ENCODE data around the gene CACNA1D.

Gene CACNA1D

DNA sequence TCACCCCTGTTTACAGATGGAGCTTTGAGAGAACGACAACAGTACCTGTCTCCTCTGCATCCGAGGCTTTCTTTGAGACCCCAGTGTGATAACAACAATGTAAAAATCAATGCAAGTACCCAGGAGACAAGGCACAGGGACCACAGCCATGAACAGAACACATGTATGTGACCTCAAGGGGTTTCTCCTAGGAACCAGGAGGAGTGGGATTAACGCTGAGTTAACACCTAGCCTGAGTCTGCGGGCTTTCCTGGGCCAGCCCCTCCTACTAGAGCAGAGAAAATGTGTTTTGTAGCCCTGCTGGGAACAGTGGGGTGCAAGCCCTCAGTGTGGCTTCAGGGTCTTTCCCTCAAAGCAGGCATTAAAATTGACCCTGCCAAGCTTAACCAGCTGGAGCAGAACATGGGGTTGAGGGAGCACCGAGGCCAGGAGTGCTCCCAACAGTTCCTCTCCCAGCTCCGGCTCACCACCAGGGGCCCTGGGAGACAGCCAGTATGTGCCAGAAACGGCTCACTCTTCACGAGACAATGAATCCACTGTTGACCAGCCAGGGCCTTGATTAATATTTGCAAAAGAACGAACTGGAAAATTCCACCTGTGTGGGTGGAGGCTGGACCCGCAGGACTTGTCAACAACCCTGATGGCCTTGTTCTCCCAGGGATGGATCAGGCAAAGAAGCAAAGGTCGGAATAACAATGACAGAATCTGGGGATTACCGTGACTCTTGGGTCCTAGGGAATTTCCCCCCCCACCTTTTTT lies 348.2 kb downstream of the CACNA1D start:
- no peaks in the 10 kb centered on the region for H3K9me3 ChIP-seq (ENCODE audit: insufficient read depth, low read length)
- peak overlapping the region; percentile 80 for H3K4me2 ChIP-seq (ENCODE audit: low read depth, low read length, poor library complexity, severe bottlenecking)
- peaks cover 32% of the 10 kb centered on the region for H3F3A ChIP-seq (ENCODE audit: insufficient read depth)
- H3K9ac ChIP-seq (ENCODE audit: low read length): peak overlapping the region; percentile 49
- H3K4me3 ChIP-seq (ENCODE audit: insufficient read depth, low read length, poor library complexity, severe bottlenecking): peak overlapping the region; percentile 11
- H4K20me1 ChIP-seq (ENCODE audit: low read depth, low read length): no peaks in the 10 kb centered on the region
- H3K79me2 ChIP-seq (ENCODE audit: insufficient read depth, low read length): peaks cover 41% of the 10 kb centered on the region
- TF ChIP-seq, protein P1, sequence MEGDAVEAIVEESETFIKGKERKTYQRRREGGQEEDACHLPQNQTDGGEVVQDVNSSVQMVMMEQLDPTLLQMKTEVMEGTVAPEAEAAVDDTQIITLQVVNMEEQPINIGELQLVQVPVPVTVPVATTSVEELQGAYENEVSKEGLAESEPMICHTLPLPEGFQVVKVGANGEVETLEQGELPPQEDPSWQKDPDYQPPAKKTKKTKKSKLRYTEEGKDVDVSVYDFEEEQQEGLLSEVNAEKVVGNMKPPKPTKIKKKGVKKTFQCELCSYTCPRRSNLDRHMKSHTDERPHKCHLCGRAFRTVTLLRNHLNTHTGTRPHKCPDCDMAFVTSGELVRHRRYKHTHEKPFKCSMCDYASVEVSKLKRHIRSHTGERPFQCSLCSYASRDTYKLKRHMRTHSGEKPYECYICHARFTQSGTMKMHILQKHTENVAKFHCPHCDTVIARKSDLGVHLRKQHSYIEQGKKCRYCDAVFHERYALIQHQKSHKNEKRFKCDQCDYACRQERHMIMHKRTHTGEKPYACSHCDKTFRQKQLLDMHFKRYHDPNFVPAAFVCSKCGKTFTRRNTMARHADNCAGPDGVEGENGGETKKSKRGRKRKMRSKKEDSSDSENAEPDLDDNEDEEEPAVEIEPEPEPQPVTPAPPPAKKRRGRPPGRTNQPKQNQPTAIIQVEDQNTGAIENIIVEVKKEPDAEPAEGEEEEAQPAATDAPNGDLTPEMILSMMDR (IDR thresholded peaks at IDR 0.05; ENCODE audit: insufficient read depth, low read length, poor library complexity, severe bottlenecking): no peak
- TF ChIP-seq EZH2phosphoT487 (conservative IDR thresholded peaks at IDR 0.05; ENCODE audit: low read length): no peak
- H3K27ac ChIP-seq (ENCODE audit: low read depth, low read length): peak overlapping the region; percentile 98
- H3K27me3 ChIP-seq (ENCODE audit: low read length): no peaks in the 10 kb centered on the region
- no peak overlapping the region for H2AFZ ChIP-seq (ENCODE audit: low read depth, low read length, severe bottlenecking)
- H3K9me2 ChIP-seq (replicated peaks; ENCODE audit: insufficient read depth, low read length): no peaks in the 10 kb centered on the region
- H3K36me3 ChIP-seq (ENCODE audit: low read length): peaks cover 9% of the 10 kb centered on the region; the same call in 1 of the 2 replicates

DNA sequence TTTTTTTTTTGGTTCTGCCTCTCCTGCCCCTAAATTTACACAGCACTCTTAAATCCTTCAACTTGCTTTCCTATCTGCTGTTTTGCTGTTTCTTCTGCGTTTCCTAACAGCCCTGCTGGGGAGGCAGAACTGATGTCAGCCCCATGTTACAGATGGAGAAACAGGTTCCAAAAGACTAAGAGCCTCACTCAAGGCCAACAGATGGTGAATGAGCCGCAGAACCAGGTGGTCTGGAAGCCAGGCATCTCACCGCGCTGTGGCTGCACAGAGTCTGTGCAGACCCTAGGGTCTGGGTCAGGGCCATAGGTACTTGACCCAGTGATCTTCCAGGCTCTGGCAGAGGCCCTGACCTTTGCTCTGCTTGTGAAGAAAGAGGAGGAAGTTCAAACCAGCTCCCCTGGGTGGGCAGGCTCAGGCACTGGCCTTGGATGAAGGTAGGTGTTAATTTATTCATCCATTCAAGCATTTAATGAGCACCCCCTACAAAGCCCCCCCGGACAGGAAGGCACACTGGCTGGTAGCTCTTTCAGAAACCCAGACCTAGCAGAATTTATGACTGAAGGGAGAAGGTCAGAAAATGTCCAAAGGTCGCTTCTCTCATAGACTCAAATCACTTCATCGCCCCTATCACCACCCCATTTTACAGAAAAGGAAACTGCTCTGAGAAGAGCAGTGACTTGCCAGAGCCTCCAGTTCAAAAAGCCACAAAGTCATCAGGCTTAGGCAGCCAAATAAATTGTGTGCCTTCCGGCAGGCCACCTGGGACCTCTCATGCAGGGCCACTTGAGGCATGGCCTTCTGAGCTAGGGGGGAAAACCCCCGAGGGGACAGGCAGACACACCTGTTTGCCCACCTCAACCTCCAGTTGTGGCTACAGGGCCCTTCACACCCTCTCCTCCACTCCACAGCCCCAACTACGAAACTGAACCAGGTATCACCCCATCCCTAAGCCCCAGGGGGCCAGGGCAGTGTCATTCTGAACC lies 349.1 kb downstream of the CACNA1D start:
- no peaks in the 10 kb centered on the region for H4K20me1 ChIP-seq (ENCODE audit: low read depth, low read length)
- H3K9me3 ChIP-seq (ENCODE audit: insufficient read depth, low read length): no peaks in the 10 kb centered on the region
- H3K9me2 ChIP-seq (replicated peaks; ENCODE audit: insufficient read depth, low read length): no peaks in the 10 kb centered on the region
- peak overlapping the region; percentile 80 for H3K4me2 ChIP-seq (ENCODE audit: low read depth, low read length, poor library complexity, severe bottlenecking)
- peak overlapping the region; percentile 11 for H3K4me3 ChIP-seq (ENCODE audit: insufficient read depth, low read length, poor library complexity, severe bottlenecking)
- peak overlapping the region; percentile 98 for H3K27ac ChIP-seq (ENCODE audit: low read depth, low read length)
- peaks cover 8% of the 10 kb centered on the region; the same call in 1 of the 2 replicates for H3K36me3 ChIP-seq (ENCODE audit: low read length)
- H3K27me3 ChIP-seq (ENCODE audit: low read length): no peaks in the 10 kb centered on the region
- no peak overlapping the region for H2AFZ ChIP-seq (ENCODE audit: low read depth, low read length, severe bottlenecking)
- H3F3A ChIP-seq (ENCODE audit: insufficient read depth): peaks cover 32% of the 10 kb centered on the region
- peak overlapping the region; percentile 93 for H3K9ac ChIP-seq (ENCODE audit: low read length)
- peaks cover 50% of the 10 kb centered on the region for H3K79me2 ChIP-seq (ENCODE audit: insufficient read depth, low read length)
- TF ChIP-seq, protein P1 (IDR thresholded peaks at IDR 0.05; ENCODE audit: insufficient read depth, low read length, poor library complexity, severe bottlenecking): no peak
- no peak for TF ChIP-seq EZH2phosphoT487 (conservative IDR thresholded peaks at IDR 0.05; ENCODE audit: low read length)

DNA sequence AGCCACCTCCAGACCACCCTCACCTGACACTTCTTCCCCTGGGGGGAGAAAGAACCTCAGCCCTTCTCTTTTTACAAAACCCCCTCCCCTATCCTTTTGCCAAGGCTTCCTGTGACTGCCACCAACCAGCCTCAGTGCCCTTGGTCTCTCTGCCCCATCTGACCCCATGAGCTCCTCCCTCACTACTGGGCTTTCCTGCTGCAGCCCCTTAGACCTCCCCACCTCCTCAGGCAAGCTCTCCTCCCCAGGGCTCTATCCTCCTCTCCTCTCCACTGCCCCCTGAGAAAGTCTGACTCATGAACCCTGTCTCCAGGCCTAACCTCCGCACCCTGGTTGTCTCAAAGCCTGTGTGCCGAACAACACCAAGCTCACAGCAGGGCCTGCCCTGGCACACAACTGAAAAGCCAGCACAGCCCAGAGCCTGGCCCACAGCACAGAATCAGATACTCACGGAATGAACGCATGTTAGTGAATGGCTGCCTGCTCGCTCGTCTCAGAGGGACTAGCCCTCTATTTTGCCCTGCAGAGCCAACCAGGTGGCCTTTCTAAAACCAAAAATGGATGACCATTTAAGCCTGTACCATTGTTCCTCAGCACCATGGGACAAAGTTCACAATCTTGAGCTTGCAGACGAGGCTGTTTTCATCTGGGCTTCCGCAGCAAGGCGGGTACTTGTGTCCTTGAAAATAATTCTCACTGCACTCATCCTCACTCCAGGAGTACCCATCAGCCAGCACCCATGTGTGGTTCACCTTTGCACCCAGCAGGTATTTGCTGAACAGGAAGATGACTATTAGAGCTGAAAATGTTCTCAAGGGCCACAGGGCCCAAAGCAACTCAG lies 350.1 kb downstream of the CACNA1D start:
- Histone ChIP-seq H3K9ac (ENCODE audit: low read length) (peak overlapping the region; percentile 93), H3K9me3 (ENCODE audit: insufficient read depth, low read length) (no peaks in the 10 kb centered on the region), H3K27ac (ENCODE audit: low read depth, low read length) (peak overlapping the region; percentile 98), H3F3A (ENCODE audit: insufficient read depth) (peaks cover 32% of the 10 kb centered on the region), H4K20me1 (ENCODE audit: low read depth, low read length) (no peaks in the 10 kb centered on the region), H2AFZ (ENCODE audit: low read depth, low read length, severe bottlenecking) (no peak overlapping the region), H3K79me2 (ENCODE audit: insufficient read depth, low read length) (peaks cover 56% of the 10 kb centered on the region), H3K4me3 (ENCODE audit: insufficient read depth, low read length, poor library complexity, severe bottlenecking) (peak overlapping the region; percentile 69), H3K9me2 (replicated peaks; ENCODE audit: insufficient read depth, low read length) (no peaks in the 10 kb centered on the region), H3K36me3 (ENCODE audit: low read length) (peaks cover 5% of the 10 kb centered on the region; the same call in 1 of the 2 replicates), H3K4me2 (ENCODE audit: low read depth, low read length, poor library complexity, severe bottlenecking) (peak overlapping the region; percentile 80), H3K27me3 (ENCODE audit: low read length) (no peaks in the 10 kb centered on the region)
- TF ChIP-seq, protein P1 (IDR thresholded peaks at IDR 0.05; ENCODE audit: insufficient read depth, low read length, poor library complexity, severe bottlenecking): no peak
- no peak for TF ChIP-seq EZH2phosphoT487 (conservative IDR thresholded peaks at IDR 0.05; ENCODE audit: low read length)

Measured in SU-DHL-6 (cell line).